ENCODE results near the gene SLAMF1.
"Not testable (repeated sequence)": the region's sequence is repeated elsewhere in the genome, so short reads cannot be mapped to it uniquely, and the experiment has no call there.

Gene SLAMF1

DNA sequence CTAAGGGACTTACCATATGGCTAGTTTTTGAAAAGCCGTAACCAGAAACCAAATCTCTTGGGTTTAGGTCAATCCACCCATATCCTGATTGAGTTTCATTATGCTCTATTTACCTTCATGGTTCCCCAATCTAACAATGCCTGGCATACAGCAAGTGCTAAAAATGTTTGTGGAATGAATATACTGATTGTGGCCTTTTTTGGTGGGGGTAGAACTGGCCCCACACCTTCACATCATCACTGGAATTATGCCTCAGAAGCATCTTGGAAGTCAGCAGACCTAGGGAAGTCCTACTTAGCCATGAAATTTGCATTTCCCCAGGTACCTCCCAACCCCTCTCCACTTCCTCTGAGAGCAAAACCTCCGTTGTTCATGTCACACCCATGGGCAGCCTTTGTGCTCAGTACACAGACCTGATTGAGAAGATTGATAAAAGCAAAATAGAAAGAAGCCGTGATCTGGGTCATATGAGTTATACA, 17.8 kb upstream of the SLAMF1 start:
- no peak for DNase-seq (ENCODE audit: low read depth)

DNA sequence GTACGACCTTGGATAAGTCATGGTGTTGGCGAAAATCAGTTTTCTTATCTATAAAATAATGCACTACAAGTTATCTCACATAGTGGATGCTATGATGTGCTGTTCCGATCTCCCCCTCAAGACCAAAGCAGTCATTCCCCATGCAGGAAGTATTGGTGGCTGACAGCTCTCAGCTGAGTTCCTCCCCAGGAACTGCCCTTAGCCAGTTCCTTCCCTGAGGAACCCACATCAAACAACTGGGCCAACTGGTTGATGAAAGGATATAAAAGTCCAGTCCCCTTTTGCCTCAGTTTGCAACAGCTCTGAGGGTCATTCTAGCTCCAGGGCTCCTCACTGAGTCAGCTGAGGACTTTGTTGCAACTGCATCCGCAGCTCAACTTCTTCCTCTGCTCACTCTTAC, 16.1 kb upstream of the SLAMF1 start:
- no peak for DNase-seq (ENCODE audit: low read depth)

DNA sequence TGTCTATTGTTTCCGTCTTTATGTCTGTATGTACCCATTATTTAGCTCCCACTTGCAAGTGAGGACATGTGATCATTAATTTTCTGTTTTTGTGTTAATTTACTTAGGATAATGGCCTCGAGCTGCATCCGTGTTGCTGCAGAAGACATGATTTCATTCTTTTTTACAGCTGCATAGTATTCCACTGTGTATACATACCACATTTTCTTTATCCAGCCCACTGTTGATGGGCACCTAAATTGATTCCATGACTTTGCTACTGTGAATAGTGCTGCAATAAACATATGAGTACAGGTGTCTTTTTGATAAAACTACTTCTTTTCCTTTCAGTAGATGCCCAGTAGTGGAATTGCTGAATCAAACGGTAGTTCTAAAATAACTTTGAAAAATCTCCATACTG, 12.7 kb upstream of the SLAMF1 start:
- DNase-seq (ENCODE audit: low read depth): no peak

DNA sequence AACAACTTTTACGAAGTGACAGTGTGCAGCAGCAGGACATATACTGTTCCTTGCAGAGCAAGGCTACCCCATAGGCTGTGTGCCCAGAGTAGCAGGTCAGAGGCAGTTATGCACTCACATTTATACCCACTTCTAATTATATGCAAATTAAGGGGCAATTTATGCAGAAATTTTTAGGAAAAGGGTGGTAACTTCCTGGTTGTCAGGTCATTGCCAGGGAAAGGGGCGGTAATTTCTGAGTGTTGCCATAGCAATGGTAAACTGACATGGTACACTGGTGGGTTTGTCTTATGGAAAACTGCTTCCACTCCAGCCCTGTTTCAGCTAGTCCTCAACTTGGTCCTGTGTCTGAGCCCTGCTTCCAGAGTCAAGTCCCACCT, 12.0 kb upstream of the SLAMF1 start:
- no peak for DNase-seq (ENCODE audit: low read depth)

DNA sequence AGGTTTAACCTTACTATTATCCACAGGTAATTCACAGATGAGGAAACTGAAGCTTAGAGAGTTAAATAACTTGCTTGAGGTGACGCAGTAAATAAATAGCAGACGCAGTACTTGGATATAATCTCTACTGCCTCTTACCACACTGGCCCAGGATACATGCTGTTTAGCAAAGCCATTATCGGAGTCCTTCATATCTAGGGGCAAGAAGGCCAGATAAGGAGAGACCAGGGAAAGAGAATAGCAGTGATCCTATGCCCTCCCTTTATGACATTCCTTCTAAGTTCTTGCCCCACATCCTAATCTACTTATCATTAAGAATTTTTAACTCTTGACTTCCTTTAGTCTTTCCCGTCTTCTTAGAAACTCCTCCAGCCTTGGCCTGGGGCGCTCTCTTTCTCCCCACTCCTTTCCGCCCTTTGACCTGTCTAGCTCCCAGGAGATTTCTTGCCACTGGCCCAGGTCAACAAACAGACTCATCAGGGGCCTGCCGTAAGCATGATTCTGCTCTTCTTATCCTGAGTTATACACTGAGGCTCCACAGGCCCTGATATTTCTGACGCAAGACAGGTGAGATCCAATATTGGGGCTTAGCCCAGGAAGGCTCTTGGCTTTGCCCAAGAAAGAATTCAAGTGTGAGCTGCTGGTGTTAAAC, 11.4 kb upstream of the SLAMF1 start:
- no peak for DNase-seq (ENCODE audit: low read depth)

DNA sequence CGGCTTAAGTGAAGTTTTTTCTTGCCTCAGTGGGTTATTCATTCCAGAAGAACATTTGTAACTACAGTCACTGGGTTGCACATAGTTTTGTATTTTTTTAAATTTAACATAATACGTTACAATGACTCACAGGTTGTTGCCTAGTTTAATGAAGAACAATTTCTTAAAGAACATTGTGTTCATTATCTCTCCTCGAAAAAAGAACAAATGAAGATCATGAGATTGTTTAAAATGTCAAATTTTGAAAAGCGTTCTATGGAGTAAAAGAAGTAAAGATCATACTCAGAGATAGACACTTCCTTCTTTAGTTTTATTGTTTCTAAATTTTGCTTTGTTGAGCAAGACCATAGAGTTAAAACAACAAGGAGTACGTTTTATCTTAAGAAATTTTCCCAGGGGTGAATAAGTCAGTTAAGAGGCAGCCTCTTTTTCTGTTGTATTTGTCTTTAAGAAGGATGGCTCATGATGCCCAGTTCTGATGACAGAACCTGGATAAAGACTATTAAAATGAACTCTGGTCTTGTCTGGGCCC, 10.5 kb upstream of the SLAMF1 start:
- no peak for DNase-seq (ENCODE audit: low read depth)

DNA sequence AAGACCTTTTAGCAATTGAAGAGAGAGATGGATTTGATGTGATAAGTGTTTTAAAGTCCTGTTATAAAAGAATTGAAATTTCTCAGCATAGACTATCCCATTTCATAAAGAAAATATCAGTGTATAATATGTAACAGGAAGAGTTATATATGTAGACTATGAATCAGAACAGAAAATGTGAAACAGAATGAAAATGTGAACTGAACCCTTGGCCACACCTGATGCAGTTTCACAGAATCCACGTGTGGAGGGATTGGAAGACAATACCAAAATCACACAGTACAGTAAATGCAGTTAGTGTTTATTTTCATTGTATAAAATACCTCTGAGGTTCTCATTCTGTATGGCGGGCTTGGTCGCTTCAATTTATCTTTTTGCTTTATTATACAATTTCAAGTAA, 9.9 kb upstream of the SLAMF1 start:
- no peak for DNase-seq (ENCODE audit: low read depth)

DNA sequence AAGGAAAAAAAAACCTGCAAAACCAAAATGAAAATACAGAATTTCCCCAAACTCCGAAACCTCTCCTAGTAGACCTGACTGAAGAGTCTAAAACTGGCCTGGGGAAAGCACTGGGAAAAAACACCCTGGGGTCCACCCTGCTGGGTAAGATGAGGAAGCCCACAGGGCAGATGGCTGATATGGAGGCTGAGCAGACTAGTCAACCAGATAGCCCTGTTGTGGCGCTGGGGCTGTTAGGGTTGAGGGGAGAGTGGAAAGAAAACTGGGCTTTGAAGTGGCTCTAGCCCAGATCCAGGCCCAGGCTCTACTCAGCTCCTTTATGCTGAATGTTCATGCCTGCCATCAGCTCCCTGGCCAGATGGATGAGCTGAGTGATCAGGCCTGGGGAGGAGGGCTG, 6.8 kb upstream of the SLAMF1 start:
- no peak for DNase-seq (ENCODE audit: low read depth)

DNA sequence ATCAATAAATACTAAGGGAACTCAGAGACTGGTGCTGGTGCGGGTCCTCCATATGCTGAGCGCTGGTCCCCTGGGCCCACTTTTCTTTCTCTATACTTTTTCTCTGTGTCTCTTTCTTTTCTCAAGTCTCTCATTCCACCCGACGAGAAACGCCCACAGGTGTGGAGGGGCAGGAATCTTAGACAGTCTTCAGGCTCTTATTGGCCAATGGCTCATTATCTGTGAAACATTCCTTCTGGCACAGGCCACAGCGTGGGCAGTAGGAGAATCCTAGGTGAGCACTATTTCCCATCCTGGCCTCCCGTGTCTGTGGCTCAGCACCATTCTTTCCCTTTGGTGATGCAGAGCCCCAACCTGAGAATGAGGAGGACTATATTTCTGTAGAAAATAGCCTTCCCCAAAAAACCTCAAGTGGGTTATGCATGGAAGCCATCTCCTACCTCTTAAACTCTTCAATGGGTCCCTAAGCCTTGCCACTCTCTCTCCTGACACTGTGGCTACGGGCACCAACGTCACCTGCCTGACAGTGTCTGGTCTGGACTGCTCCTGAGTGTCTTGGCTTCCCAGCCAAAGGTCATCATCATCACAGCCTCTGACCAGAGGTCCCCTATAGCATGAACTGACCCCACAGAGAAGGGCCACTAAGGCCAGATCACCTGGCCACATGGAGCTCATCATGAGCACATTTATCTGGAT, 6.2 kb upstream of the SLAMF1 start:
- no peak for DNase-seq (ENCODE audit: low read depth)

DNA sequence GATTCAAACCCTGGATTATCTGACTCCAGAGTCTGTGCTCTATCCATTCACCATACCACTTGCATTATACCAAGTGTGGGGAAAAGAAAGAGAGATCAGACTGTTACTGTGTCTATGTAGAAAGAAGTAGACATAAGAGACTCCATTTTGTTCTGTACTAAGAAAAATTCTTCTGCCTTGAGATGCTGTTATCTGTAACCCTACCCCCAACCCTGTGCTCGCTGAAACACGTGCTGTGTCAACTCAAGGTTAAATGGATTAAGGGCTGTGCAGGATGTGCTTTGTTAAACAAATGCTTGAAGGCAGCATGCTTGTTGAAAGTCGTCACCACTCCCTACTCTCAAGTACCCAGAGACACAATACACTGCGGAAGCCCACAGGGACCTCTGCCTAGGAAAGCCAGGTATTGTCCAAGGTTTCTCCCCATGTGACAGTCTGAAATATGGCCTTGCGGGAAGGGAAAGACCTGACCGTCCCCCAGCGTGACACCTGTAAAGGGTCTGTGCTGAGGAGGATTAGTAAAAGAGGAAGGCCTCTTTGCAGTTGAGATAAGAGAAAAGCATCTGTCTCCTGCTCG, 5.3 kb upstream of the SLAMF1 start:
- DNase-seq (ENCODE audit: low read depth): not testable (repeated sequence)

DNA sequence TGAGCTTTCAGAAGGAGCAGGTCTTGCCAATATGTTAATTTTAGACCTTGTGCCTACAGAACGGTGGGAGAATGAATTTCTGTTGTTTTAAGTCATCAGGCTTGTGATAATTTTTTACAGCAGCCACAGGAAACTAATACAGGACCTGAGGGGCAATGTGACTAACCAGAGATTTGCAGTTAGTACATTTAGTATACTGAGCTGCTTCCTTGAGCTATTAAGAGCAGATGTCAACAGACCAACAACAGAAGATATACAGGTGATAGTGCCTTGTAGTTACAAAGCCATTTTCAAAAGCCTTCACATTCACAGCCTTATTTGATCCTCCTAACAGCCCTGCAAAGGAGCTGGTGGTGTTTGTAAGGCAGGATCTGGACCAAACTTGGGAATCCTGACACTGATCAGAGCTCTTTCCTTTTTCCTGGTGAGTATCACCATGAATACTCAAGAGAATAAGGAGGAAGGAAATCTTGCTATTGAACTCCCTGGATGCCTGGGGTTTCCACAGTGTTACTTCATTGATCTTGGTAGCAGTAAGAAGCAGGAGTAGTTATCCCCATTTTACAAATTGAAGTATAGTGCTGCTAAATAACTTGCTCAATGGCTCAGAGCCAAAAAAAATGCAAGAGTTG, 4.7 kb upstream of the SLAMF1 start:
- DNase-seq (ENCODE audit: low read depth): no peak

DNA sequence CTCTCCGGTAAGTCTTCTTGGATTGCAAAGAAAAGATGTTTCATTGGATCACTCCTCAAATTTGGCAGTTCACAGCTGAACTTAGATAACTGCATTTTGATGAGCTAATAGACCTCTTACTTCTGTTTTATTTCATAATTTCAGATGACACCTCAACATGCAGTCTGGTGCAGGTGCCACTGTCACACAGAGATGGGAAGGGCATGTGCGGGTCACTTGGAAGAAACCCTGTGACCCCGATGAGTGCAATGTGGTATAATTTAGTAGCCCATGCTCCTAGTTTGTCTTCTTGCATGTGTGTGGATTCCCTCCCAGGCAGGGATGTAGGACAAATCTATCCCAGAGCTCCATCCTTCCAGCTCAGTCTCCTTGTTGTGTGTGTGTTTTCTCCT, 481 bp upstream of the SLAMF1 start:
- no peak for DNase-seq (ENCODE audit: low read depth)

DNA sequence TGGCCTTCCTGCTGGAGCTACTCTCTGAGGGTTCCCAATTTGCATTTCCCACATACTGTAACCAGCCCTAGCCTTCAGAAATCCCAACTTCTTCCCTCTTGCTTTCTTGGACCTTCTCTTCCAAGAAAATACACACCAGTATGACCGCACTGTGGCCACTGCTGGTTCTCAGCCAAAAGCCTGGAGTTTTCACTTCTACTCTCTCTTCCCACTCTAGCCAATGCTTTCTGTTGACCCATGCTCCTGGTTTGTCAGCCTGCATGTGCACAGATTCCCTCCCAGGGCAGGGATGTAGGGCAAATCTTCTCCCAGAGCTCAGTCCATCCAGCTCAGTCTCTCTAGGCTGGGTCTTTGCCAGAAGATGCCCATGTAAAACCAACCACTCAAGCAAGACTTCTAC, 664 bp downstream of the SLAMF1 start:
- DNase-seq (ENCODE audit: low read depth): no peak

DNA sequence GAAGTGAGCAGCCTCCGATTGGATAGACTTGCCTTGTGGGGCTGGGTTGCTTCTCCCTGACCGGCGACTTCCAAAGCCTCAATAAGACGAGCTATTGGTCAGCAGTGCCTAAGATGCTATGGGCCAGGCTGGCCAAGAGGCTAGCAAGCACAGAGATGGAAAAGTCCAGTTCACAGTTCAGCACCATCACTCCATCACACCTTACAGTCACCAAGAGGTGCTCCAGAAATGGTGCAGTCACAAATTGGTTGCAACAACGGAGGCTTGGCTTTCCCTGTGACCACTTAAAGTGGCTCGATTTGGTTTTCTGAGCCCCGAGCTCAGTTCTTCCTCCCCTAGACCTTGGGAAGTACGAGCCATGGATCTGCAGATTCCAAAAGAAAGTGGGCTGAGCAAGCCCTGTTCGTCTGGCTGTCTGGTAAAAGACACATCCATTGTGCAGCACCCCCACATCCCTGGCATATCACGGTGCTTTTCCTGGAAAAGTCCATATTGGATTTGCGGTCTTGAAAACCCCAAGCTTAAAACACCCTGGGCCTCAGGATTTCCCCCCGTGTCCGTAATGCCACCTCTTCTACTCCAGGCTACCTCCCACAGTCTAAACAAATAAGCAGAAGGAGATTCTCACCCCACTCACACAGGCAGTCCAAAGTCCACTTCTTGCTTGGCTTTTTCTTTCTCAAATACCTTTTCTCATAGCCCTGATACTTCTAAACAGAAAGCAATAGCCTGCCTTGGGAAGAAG, 1.3 kb downstream of the SLAMF1 start:
- no peak for DNase-seq (ENCODE audit: low read depth)

DNA sequence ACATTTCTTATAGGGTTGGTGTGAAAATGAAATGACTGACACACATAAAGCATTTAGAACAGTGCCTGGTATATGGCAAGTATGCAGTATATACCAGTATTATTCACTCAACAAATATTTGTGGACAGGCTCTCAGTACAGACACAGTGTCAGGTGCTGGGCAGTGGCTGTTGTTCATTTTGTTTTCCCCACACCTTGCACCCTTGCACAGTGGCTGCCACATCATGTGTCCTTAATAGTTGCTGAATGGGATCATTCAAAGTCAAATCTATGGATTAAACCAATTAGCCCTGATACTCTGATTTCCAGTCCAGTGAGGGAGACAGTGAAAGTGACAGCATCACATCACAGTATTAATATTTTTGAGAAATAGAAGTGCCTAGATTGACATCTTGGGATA, 2.4 kb downstream of the SLAMF1 start:
- DNase-seq (ENCODE audit: low read depth): no peak

DNA sequence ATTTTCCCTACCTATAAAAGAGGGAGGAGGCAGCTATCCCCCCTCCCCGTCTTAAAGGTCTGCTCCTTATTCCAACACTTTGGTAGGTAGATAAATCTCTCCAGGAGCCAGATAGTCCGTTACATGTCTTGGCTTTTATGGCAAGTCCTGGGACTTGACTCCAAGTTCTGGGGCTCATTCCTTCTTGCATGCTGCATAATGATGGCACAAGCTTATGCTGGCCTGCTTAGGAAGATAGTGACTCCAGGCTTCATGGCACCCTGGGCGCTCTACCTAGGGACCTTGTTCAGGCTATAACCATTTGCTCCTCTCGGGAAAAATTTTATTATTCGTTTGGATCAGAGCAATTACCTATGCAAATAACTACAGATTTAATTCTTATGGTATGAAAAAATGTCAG, 3.7 kb downstream of the SLAMF1 start:
- no peak for DNase-seq (ENCODE audit: low read depth)

DNA sequence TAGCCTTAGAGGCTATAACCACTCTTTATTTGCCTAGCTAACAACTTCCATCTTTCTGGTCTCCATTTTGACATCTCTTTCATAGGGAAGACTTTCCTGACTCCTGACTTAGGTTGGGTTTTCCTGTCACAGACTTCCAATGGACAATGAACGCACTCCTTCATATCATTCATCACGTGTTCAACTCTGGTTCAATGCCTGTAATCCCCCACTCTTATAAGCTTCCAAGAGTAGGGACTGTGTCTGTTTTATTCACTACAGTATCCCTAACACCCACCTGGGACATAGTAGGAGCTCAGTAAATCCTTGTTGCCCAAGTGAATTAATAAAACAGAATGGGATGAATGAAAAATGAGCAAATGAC, 4.6 kb downstream of the SLAMF1 start:
- no peak for DNase-seq (ENCODE audit: low read depth)

DNA sequence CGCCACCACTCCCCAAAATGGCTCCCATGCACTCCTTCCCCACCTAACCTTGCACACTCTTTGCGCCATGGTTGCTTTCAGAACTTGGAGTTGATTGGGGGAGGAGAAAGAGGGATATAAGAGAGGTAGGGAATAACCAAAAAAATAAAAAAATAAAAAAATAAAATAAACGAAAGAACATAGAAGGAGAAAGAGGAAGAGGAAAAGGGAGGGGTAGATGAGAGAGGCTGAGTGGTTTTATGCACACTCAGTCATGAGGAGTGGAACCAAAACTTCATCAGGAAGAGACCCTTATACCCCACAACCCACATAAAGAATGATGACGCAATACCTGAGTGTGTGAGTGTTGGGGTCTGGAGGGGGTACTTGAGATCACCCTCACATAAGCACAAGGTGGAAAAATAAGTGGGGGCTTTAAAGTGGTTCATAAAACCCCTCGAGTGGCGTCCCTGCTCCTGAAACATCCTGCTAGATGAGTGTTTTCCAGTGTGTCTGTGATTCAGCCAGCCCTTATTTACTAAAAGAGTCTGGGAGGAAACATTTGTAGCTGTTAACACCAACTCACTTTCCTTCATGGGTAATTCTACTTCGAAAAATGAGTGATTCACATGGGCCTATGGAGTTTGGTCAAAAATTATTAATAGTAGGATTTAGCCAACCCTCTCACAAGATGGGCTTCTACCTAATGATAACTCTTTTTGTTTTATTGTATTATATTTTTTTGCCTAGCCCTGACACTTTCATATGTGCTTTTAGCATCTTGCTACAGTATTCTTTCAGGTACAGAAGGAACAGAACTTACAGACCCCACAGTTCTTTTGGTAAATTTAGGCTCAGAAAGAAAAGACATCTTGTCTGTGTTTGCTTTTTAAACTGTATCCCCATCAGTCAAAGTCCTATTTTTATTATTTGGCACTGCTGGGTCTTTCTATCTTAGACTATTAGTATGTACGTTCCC, 5.2 kb downstream of the SLAMF1 start:
- DNase-seq (ENCODE audit: low read depth): no peak

DNA sequence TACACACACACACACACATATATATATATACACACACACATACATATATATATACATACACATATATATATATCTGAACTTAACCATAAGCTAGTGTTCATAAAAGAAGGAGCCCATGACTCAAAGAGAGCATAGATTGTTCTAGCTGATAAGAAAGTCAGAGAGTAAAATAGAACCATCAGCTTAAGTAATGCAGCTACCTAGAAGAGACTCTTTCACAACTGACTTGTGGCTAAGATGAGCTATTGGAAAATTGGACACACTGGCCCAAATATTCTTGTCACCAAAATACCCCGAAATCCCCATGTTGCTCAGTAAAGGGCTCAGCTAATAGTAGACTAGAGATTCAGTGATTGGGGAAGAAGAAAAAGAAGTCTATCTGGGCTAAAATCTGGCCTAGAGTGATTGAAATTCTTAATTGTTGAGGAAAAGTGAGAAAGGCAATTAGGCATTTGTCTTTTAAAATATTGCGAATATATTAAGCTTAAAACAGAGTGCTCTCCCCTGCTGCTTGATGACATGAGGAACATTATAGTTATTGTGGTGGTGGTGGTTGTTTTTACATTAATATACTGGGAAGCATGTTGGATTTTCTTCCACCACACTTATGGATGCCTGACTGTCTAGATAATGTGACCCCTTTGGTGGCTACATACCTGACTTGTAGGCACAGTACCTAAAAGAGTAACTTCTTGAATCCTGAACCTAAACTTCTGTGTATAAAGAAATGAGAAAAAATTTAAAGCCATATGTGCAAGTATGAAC, 6.3 kb downstream of the SLAMF1 start:
- no peak for DNase-seq (ENCODE audit: low read depth)

DNA sequence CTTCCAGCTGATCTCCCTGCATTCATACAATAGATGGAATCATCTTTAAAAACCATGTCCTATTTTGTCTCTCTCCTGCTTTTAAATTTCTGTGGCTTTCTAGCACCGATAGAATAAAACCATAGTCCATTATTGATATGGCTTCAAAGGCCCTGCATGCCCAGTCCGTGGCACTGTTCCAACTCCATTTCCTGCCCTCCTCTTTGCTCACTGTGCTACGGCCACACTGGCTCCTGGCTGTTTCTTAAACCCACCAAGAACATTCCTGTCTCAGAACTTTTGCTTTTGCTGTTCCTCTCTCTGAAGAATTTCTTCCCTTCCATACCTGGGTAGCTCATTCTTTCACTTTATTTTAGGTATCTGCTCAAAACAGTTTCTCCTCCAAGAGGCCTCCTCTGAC, 7.2 kb downstream of the SLAMF1 start:
- DNase-seq (ENCODE audit: low read depth): no peak

Measured in GM04503 (cell line).